ENCODE results near the gene LRRIQ1. TPM values are rescaled to one million over a fixed set of nuclear protein-coding genes. Genes with fewer than 3 reads are reported as not detected.

The LRRIQ1 gene
- total RNA-seq, 1 experiment from 2014 or later: 0.40 TPM

DNA sequence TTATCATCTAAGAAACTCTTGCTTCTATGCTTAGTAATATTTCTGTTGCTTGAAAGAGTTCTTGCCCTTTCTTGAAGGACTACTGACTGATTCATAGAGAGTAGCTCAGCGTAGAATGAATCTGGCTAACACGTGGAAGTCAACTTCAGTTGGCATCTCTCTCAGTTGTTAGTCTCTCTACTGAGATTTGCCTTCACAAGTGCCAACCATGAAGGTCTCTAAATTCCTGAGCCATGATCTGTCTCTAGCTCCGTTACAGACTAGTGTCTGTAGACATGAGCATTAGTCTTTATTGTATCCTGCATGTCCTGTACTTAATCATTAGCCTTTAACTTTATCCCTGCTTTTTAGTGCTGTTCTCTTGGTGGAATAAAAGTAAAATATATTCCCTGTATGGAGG, 224.7 kb downstream of the LRRIQ1 start:
- TF ChIP-seq EZH2 (IDR thresholded peaks at IDR 0.05; ENCODE audit: low read length, unreplicated experiment): no peak
- TF ChIP-seq CTCF (conservative IDR thresholded peaks at IDR 0.05; ENCODE audit: low read depth, low read length): no peak
- no peak for TF ChIP-seq EZH2phosphoT487 (IDR thresholded peaks at IDR 0.05; ENCODE audit: borderline replicate concordance, low read length)
- no peak overlapping the region for H3K4me2 ChIP-seq (ENCODE audit: low read length)
- DNase-seq (peak; percentile 33), ATAC-seq (peak; percentile 65)
- no peak overlapping the region for H3K4me3 ChIP-seq (ENCODE audit: low read length)
- ChIA-PET CTCF (no interaction called here), POLR2A (ENCODE audit: unreplicated experiment) (no interaction called here)
- intact Hi-C loops (cut with micrococcal nuclease): no loop called here
- H3K9me3 ChIP-seq (ENCODE audit: low read length): no peaks in the 10 kb centered on the region
- no peak overlapping the region for H3K9ac ChIP-seq (ENCODE audit: low read length)
- H3K27me3 ChIP-seq (ENCODE audit: low read length): 0 out of 2 replicates have a peak, but pooled peaks cover 3% of the 10 kb centered on the region
- no peaks in the 10 kb centered on the region for H3F3A ChIP-seq (ENCODE audit: low read length, unreplicated experiment)
- no peaks in the 10 kb centered on the region for H3K36me3 ChIP-seq (ENCODE audit: low read depth, low read length)
- no peak overlapping the region for H3K27ac ChIP-seq (ENCODE audit: low read length)
- H3K79me2 ChIP-seq (ENCODE audit: low read length): no peaks in the 10 kb centered on the region
- H3K4me1 ChIP-seq (ENCODE audit: insufficient read depth, low read length): no peaks in the 10 kb centered on the region
- H2AFZ ChIP-seq (ENCODE audit: low read length): no peak overlapping the region
- BruUV-seq (replicated peaks): no TSS peak
- no peaks in the 10 kb centered on the region for H3K9me2 ChIP-seq (replicated peaks; ENCODE audit: low read length)
- H4K20me1 ChIP-seq (ENCODE audit: low read length): no peaks in the 10 kb centered on the region

GRCh38 chr12:85266356-85266755, 230.2 kb downstream of the LRRIQ1 start:
- Histone ChIP-seq H3K27me3 (ENCODE audit: low read length) (peaks cover 7% of the 10 kb centered on the region; the same call in 1 of the 2 replicates), H3K4me2 (ENCODE audit: low read length) (no peak overlapping the region), H3K27ac (ENCODE audit: low read length) (no peak overlapping the region), H2AFZ (ENCODE audit: low read length) (no peak overlapping the region), H3K4me3 (ENCODE audit: low read length) (no peak overlapping the region), H3K9ac (ENCODE audit: low read length) (no peak overlapping the region), H3K9me2 (replicated peaks; ENCODE audit: low read length) (no peaks in the 10 kb centered on the region), H3F3A (ENCODE audit: low read length, unreplicated experiment) (no peaks in the 10 kb centered on the region), H4K20me1 (ENCODE audit: low read length) (no peaks in the 10 kb centered on the region), H3K79me2 (ENCODE audit: low read length) (no peaks in the 10 kb centered on the region), H3K4me1 (ENCODE audit: insufficient read depth, low read length) (no peaks in the 10 kb centered on the region), H3K9me3 (ENCODE audit: low read length) (no peaks in the 10 kb centered on the region), H3K36me3 (ENCODE audit: low read depth, low read length) (no peaks in the 10 kb centered on the region)
- no peak for TF ChIP-seq EZH2phosphoT487 (IDR thresholded peaks at IDR 0.05; ENCODE audit: borderline replicate concordance, low read length)
- TF ChIP-seq EZH2 (IDR thresholded peaks at IDR 0.05; ENCODE audit: low read length, unreplicated experiment): no peak
- no peak for TF ChIP-seq CTCF (conservative IDR thresholded peaks at IDR 0.05; ENCODE audit: low read depth, low read length)
- BruUV-seq (replicated peaks): no TSS peak
- intact Hi-C loops (cut with micrococcal nuclease): no loop called here
- ATAC-seq (no peak), DNase-seq (no peak)
- ChIA-PET POLR2A (ENCODE audit: unreplicated experiment) (no interaction called here), CTCF (no interaction called here)

DNA sequence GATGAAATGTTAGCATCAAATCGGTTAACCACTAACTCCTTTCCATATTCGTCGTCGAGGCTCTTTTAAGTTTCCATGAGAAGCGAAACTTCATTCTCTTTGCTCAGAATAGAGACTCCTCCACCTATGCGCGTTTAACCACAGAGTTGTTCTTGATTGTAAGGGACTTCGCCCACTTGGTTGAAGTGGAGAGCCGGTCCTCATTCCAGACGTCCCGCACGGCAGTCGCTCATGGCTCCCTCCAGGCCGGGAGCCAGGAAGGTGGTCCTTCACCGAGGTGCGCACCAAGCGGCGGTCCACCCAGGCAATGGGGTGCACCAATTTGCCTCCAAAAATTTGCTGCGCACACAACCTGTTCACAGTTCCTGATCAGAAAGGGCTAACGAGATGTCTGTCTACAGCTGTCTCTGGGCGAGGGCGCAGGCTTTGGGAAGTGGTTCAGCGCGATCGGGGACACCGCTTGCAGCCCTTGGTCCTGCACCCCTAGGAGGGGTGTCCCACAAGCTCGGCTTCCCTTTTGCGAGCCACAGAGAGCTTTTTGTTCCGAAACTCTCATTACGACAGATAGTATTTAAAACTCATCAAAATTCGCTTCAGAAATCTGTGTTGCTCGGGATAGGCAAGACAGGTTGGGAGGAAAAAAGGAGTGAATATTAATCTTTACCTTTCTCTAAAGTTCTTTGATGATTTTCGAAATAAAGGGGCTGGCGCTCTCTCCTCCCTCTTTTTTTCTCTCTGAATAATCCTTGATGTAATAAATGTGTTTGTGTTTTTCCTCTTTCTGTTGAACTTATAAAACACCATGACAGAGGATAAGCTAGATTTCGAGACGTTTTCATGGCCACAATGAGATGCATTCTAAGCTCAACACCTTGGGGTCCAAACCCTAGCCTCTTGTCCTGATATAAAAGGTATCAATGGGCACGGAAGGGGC, 237.5 kb downstream of the LRRIQ1 start:
- no TSS peak for BruUV-seq (replicated peaks)
- Histone ChIP-seq H3F3A (ENCODE audit: low read length, unreplicated experiment) (no peaks in the 10 kb centered on the region), H3K79me2 (ENCODE audit: low read length) (no peaks in the 10 kb centered on the region), H2AFZ (ENCODE audit: low read length) (no peak overlapping the region), H3K27ac (ENCODE audit: low read length) (no peak overlapping the region), H3K4me1 (ENCODE audit: insufficient read depth, low read length) (no peaks in the 10 kb centered on the region), H3K36me3 (ENCODE audit: low read depth, low read length) (no peaks in the 10 kb centered on the region), H3K9me3 (ENCODE audit: low read length) (no peaks in the 10 kb centered on the region), H3K27me3 (ENCODE audit: low read length) (peaks cover 12% of the 10 kb centered on the region; the same call in 1 of the 2 replicates), H3K9ac (ENCODE audit: low read length) (no peak overlapping the region), H3K4me2 (ENCODE audit: low read length) (no peak overlapping the region), H3K4me3 (ENCODE audit: low read length) (no peak overlapping the region), H4K20me1 (ENCODE audit: low read length) (no peaks in the 10 kb centered on the region), H3K9me2 (replicated peaks; ENCODE audit: low read length) (no peaks in the 10 kb centered on the region)
- no peak for DNase-seq
- TF ChIP-seq EZH2phosphoT487 (IDR thresholded peaks at IDR 0.05; ENCODE audit: borderline replicate concordance, low read length): no peak
- no peak for TF ChIP-seq CTCF (conservative IDR thresholded peaks at IDR 0.05; ENCODE audit: low read depth, low read length)
- TF ChIP-seq EZH2 (IDR thresholded peaks at IDR 0.05; ENCODE audit: low read length, unreplicated experiment): no peak
- no peak for ATAC-seq
- POLR2A ChIA-PET (ENCODE audit: unreplicated experiment): no interaction called here
- intact Hi-C loops (cut with micrococcal nuclease): no loop called here
- CTCF ChIA-PET: no interaction called here
